Progenitor cell of endocrine pancreas (in vitro differentiated cells): ENCODE data around the gene PRTN3. TPM values are rescaled to one million over a fixed set of nuclear protein-coding genes. Genes with fewer than 3 reads are reported as not detected.
"Not testable (repeated sequence)": the region's sequence is repeated elsewhere in the genome, so short reads cannot be mapped to it uniquely, and the experiment has no call there.

Source experiments
- DNase-seq: peaks from one replicate; pipeline ENCODE4 v3.0.0; 2021; ENCODE audit warnings: low spot score; ENCODE audit not compliant: unreplicated experiment
- H3K27ac Mint-ChIP-seq: 2 replicates; pipeline ENCODE4 v1.8.0; 2021; ENCODE audit warnings: mild to moderate bottlenecking, moderate library complexity, mixed read lengths
- H3K27me3 Mint-ChIP-seq: 2 replicates; pipeline ENCODE4 v1.8.0; 2021; ENCODE audit warnings: mixed read lengths
- H3K36me3 Mint-ChIP-seq: 2 replicates; pipeline ENCODE4 v1.8.0; 2022; ENCODE audit warnings: mixed read lengths; ENCODE audit not compliant: insufficient read depth
- H3K4me1 Mint-ChIP-seq: 2 replicates; pipeline ENCODE4 v1.8.0; 2021; ENCODE audit warnings: low read depth, mixed read lengths
- H3K4me3 Mint-ChIP-seq: 2 replicates; pipeline ENCODE4 v1.8.0; 2021; ENCODE audit warnings: low read depth, mild to moderate bottlenecking, moderate library complexity, mixed read lengths
- H3K9me3 Mint-ChIP-seq: 2 replicates; pipeline ENCODE4 v1.8.0; 2021; ENCODE audit warnings: low read depth, mixed read lengths
- total RNA-seq: library from RNA; stranded (reverse); gene quantifications from 2 replicates; pipeline ENCODE4 v1.2.1, GENCODE V29; 2021
- TF ChIP-seq, protein P1 (sequence below): fragments of 200-600 bp; sonication (generic); IDR thresholded peaks from one replicate; pipeline ENCODE4 v1.5.0; 2021; ENCODE audit warnings: antibody characterized with exemption, mild to moderate bottlenecking; ENCODE audit not compliant: unreplicated experiment

Gene PRTN3
- total RNA-seq, 1 donor from 2014 or later = not detected

GRCh38 chr19:843180-843835 is 2.5 kb downstream of the PRTN3 start:
- H3K27ac Mint-ChIP-seq = no peak overlapping the region
- peaks cover 2% of the 10 kb centered on the region for H3K36me3 Mint-ChIP-seq
- TF ChIP-seq, protein P1, sequence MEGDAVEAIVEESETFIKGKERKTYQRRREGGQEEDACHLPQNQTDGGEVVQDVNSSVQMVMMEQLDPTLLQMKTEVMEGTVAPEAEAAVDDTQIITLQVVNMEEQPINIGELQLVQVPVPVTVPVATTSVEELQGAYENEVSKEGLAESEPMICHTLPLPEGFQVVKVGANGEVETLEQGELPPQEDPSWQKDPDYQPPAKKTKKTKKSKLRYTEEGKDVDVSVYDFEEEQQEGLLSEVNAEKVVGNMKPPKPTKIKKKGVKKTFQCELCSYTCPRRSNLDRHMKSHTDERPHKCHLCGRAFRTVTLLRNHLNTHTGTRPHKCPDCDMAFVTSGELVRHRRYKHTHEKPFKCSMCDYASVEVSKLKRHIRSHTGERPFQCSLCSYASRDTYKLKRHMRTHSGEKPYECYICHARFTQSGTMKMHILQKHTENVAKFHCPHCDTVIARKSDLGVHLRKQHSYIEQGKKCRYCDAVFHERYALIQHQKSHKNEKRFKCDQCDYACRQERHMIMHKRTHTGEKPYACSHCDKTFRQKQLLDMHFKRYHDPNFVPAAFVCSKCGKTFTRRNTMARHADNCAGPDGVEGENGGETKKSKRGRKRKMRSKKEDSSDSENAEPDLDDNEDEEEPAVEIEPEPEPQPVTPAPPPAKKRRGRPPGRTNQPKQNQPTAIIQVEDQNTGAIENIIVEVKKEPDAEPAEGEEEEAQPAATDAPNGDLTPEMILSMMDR = peak; percentile 28
- DNase-seq = no peak
- no peaks in the 10 kb centered on the region for H3K9me3 Mint-ChIP-seq
- H3K4me1 Mint-ChIP-seq = no peaks in the 10 kb centered on the region
- no peak overlapping the region for H3K4me3 Mint-ChIP-seq
- peaks cover 41% of the 10 kb centered on the region for H3K27me3 Mint-ChIP-seq

DNA sequence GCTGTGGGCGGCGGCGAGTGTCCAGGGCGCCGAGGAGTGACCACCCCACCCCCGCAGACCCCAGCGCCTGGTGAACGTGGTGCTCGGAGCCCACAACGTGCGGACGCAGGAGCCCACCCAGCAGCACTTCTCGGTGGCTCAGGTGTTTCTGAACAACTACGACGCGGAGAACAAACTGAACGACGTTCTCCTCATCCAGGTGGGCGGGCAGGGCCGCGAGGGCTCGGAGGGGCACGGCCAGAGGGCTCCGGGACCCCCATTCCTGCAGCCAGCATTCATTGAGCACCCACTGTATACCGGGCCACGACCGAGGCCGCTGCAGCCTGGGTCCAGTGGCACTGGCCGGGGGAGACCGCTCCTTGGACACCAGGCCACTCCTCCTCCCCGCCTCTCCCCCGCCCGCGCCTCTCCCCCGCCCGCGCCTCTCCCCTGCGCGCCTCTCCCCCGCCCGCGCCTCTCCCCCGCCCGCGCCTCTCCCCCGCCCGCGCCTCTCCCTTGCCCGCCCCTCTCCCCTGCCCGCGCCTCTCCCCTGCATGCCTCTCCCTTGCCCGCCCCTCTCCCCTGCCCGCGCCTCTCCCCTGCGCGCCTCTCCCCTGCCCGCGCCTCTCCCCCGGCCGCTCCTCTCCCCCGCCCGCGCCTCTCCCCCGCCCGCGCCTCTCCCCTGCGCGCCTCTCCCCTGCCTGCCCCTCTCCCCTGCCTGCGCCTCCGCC is 3.2 kb downstream of the PRTN3 start:
- H3K36me3 Mint-ChIP-seq = peaks cover 2% of the 10 kb centered on the region
- H3K9me3 Mint-ChIP-seq = no peaks in the 10 kb centered on the region
- DNase-seq = no peak
- H3K4me1 Mint-ChIP-seq = no peaks in the 10 kb centered on the region
- H3K27ac Mint-ChIP-seq = no peak overlapping the region
- no peak overlapping the region for H3K4me3 Mint-ChIP-seq
- peaks cover 41% of the 10 kb centered on the region for H3K27me3 Mint-ChIP-seq
- TF ChIP-seq, protein P1 = no peak

DNA sequence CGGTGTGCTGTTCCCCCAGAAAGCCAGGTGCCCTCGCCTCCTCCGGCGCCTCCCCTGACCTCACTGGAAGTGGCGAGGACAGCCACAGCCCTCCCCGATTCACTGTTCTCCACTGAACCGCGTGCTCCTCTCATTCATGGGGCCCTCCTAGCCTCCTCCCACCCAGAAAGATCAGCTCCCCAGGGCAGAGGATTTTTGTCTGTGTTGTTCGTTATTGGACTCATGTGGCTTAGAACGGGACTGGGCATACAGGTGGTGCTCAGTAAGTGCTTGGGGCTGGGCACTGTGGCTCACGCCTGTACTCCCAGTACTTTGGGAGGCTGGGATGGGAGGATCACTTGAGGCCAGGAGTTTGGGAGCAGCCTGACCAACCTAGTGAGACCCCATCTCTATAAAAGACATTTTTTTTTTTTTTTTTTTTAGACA is 3.8 kb downstream of the PRTN3 start:
- Mint-ChIP-seq H3K9me3 (no peaks in the 10 kb centered on the region), H3K36me3 (peaks cover 2% of the 10 kb centered on the region), H3K27me3 (peaks cover 39% of the 10 kb centered on the region), H3K4me1 (no peaks in the 10 kb centered on the region), H3K4me3 (no peak overlapping the region), H3K27ac (no peak overlapping the region)
- no peak for DNase-seq
- TF ChIP-seq, protein P1 = no peak

GRCh38 chr19:845707-846521 is 5.1 kb downstream of the PRTN3 start:
- TF ChIP-seq, protein P1 = no peak
- no peak overlapping the region for H3K4me3 Mint-ChIP-seq
- H3K9me3 Mint-ChIP-seq = no peaks in the 10 kb centered on the region
- H3K36me3 Mint-ChIP-seq = peaks cover 2% of the 10 kb centered on the region
- H3K27me3 Mint-ChIP-seq = peaks cover 39% of the 10 kb centered on the region
- peak overlapping the region; percentile 1 for H3K27ac Mint-ChIP-seq
- no peaks in the 10 kb centered on the region for H3K4me1 Mint-ChIP-seq
- DNase-seq = no peak

- TF ChIP-seq, protein P1 = no peak
- Mint-ChIP-seq H3K27ac (no peak overlapping the region), H3K9me3 (no peaks in the 10 kb centered on the region), H3K4me3 (no peak overlapping the region), H3K36me3 (no peaks in the 10 kb centered on the region), H3K4me1 (no peaks in the 10 kb centered on the region), H3K27me3 (peaks cover 26% of the 10 kb centered on the region)
- no peak for DNase-seq
These were observed 7.7 kb downstream of the PRTN3 start for GRCh38 chr19:848386-848921.

GRCh38 chr19:849195-849594 is 8.4 kb downstream of the PRTN3 start:
- H3K27ac Mint-ChIP-seq, DNase-seq: not testable (repeated sequence)

More at GRCh38 chr19:849195-849594, 8.4 kb downstream of the PRTN3 start:
- not testable (repeated sequence) for H3K9me3 Mint-ChIP-seq, H3K4me1 Mint-ChIP-seq, H3K36me3 Mint-ChIP-seq, H3K4me3 Mint-ChIP-seq
- H3K27me3 Mint-ChIP-seq = peaks cover 26% of the 10 kb centered on the region
